SU-DHL-6 (cell line): ENCODE results near the gene SENP3.

Experiments used
- H2AFZ ChIP-seq: fragments of 200-600 bp; sonication (generic); 2 replicates; pipeline ENCODE4 v1.6.1; 2014; ENCODE audit warnings: low read depth, mild to moderate bottlenecking, moderate library complexity, mixed read lengths, antibody characterized with exemption, low read length; ENCODE audit not compliant: severe bottlenecking
- H3F3A ChIP-seq: fragments of 200-600 bp; shearing (Covaris generic); 2 replicates; pipeline ENCODE4 v1.6.0; 2016; ENCODE audit warnings: antibody characterized with exemption, mild to moderate bottlenecking; ENCODE audit not compliant: insufficient read depth
- H3K27ac ChIP-seq: fragments of 200-600 bp; sonication (generic); 2 replicates; pipeline ENCODE4 v1.5.1; 2016; ENCODE audit warnings: low read depth, mild to moderate bottlenecking, low read length, moderate library complexity, mixed read lengths
- H3K27me3 ChIP-seq: fragments of 200-600 bp; sonication (generic), shearing (Covaris generic); 2 replicates; pipeline ENCODE4 v1.6.0; 2014; ENCODE audit warnings: mild to moderate bottlenecking, low read length
- H3K36me3 ChIP-seq: fragments of 200-600 bp; sonication (generic); 2 replicates; pipeline ENCODE4 v1.6.1; 2014; ENCODE audit warnings: mild to moderate bottlenecking, low read length, mixed read lengths
- H3K4me2 ChIP-seq: fragments of 300-600, 200-600 bp; shearing (Covaris generic), sonication (generic); 2 replicates; pipeline ENCODE4 v1.6.0; 2014; ENCODE audit warnings: low read length, low read depth, mild to moderate bottlenecking; ENCODE audit not compliant: poor library complexity, severe bottlenecking
- H3K4me3 ChIP-seq: fragments of 200-600 bp; sonication (generic); 2 replicates; pipeline ENCODE4 v1.5.1; 2014; ENCODE audit warnings: antibody characterized with exemption, low read length, mild to moderate bottlenecking, mixed read lengths; ENCODE audit not compliant: insufficient read depth, poor library complexity, severe bottlenecking
- H3K79me2 ChIP-seq: fragments of 200-600 bp; sonication (generic); 2 replicates; pipeline ENCODE4 v1.6.1; 2014; ENCODE audit warnings: mild to moderate bottlenecking, low read length, moderate library complexity; ENCODE audit not compliant: insufficient read depth
- H3K9ac ChIP-seq: fragments of 200-600 bp; sonication (generic); 2 replicates; pipeline ENCODE4 v1.7.0; 2014; ENCODE audit warnings: mild to moderate bottlenecking, low read length
- H3K9me2 ChIP-seq: fragments of 200-600 bp; sonication (generic); replicated peaks from 2 replicates; pipeline ENCODE4 v1.6.1; 2014; ENCODE audit warnings: low read length; ENCODE audit not compliant: insufficient read depth
- H3K9me3 ChIP-seq: fragments of 200-600 bp; sonication (generic); 2 replicates; pipeline ENCODE4 v1.6.1; 2014; ENCODE audit warnings: low read length, mixed read lengths; ENCODE audit not compliant: insufficient read depth
- H4K20me1 ChIP-seq: fragments of 200-600 bp; sonication (generic); 2 replicates; pipeline ENCODE4 v1.6.1; 2014; ENCODE audit warnings: low read depth, mild to moderate bottlenecking, antibody characterized with exemption, low read length, moderate library complexity, mixed read lengths
- CTCF ChIP-seq: fragments of 200-600 bp; sonication (generic); IDR thresholded peaks from one replicate; pipeline ENCODE4 v1.5.1; 2017; ENCODE audit warnings: antibody characterized with exemption, mild to moderate bottlenecking, low read length, moderate library complexity; ENCODE audit not compliant: insufficient read depth, poor library complexity, severe bottlenecking
- EZH2phosphoT487 ChIP-seq: fragments of 200-600 bp; sonication (generic), shearing (Covaris generic); conservative IDR thresholded peaks from 2 replicates; pipeline ENCODE4 v1.6.1; 2018; ENCODE audit warnings: mild to moderate bottlenecking, antibody characterized with exemption, low read length, moderate library complexity, mixed read lengths

SENP3 gene

GRCh38 chr17:7513850-7514419, 47.8 kb upstream of the SENP3 start:
- Histone ChIP-seq H3K4me2 (no peak overlapping the region), H3K36me3 (no peaks in the 10 kb centered on the region), H3K9me2 (no peaks in the 10 kb centered on the region), H4K20me1 (no peaks in the 10 kb centered on the region), H3K4me3 (no peak overlapping the region), H3K27me3 (no peaks in the 10 kb centered on the region), H3K27ac (no peak overlapping the region), H3K9me3 (no peaks in the 10 kb centered on the region), H2AFZ (no peak overlapping the region), H3K79me2 (no peaks in the 10 kb centered on the region), H3F3A (peaks cover 13% of the 10 kb centered on the region; the same call in 1 of the 2 replicates), H3K9ac (no peak overlapping the region)
- no peak for TF ChIP-seq CTCF
- TF ChIP-seq EZH2phosphoT487 = no peak

GRCh38 chr17:7515911-7516610, 45.7 kb upstream of the SENP3 start:
- no peak overlapping the region for H2AFZ ChIP-seq
- TF ChIP-seq CTCF = no peak
- TF ChIP-seq EZH2phosphoT487 = no peak
- no peak overlapping the region for H3K4me2 ChIP-seq
- H4K20me1 ChIP-seq = no peaks in the 10 kb centered on the region
- no peaks in the 10 kb centered on the region for H3K27me3 ChIP-seq
- no peaks in the 10 kb centered on the region for H3K9me3 ChIP-seq
- H3K4me3 ChIP-seq = no peak overlapping the region
- no peaks in the 10 kb centered on the region for H3K9me2 ChIP-seq
- peaks cover 13% of the 10 kb centered on the region; the same call in 1 of the 2 replicates for H3F3A ChIP-seq
- no peaks in the 10 kb centered on the region for H3K79me2 ChIP-seq
- H3K9ac ChIP-seq = no peak overlapping the region
- H3K27ac ChIP-seq = no peak overlapping the region
- no peaks in the 10 kb centered on the region for H3K36me3 ChIP-seq

DNA sequence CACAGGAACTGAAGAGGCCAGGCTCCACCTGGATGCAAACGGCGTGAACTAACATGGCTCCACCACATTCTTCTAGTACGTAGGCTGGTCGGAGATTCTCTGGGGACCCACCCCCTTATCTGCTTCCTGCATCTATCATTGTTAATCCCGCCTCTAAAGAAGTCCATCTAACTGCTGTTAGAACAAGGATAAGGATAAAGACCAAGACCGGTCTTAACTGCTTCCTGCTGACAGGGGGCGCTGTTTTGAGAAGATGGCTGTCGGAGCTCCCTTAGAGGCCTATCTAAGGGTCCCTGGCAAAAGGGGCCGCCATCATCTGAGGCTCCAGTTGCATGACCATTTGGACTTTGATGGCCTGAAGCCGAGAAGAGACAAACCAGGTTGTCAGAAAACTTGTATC, 38.7 kb upstream of the SENP3 start:
- Histone ChIP-seq H3K27me3 (no peaks in the 10 kb centered on the region), H3K9me2 (no peaks in the 10 kb centered on the region), H3K4me2 (no peak overlapping the region), H3K9me3 (no peaks in the 10 kb centered on the region; the same call in 1 of the 2 replicates), H3K79me2 (no peaks in the 10 kb centered on the region), H2AFZ (no peak overlapping the region), H3K27ac (no peak overlapping the region), H4K20me1 (no peaks in the 10 kb centered on the region), H3F3A (no peaks in the 10 kb centered on the region), H3K4me3 (no peak overlapping the region), H3K9ac (no peak overlapping the region), H3K36me3 (no peaks in the 10 kb centered on the region)
- TF ChIP-seq EZH2phosphoT487 (no peak), CTCF (peak; percentile 38)
